ENCODE data around the gene B4GALT6.

The B4GALT6 gene

DNA sequence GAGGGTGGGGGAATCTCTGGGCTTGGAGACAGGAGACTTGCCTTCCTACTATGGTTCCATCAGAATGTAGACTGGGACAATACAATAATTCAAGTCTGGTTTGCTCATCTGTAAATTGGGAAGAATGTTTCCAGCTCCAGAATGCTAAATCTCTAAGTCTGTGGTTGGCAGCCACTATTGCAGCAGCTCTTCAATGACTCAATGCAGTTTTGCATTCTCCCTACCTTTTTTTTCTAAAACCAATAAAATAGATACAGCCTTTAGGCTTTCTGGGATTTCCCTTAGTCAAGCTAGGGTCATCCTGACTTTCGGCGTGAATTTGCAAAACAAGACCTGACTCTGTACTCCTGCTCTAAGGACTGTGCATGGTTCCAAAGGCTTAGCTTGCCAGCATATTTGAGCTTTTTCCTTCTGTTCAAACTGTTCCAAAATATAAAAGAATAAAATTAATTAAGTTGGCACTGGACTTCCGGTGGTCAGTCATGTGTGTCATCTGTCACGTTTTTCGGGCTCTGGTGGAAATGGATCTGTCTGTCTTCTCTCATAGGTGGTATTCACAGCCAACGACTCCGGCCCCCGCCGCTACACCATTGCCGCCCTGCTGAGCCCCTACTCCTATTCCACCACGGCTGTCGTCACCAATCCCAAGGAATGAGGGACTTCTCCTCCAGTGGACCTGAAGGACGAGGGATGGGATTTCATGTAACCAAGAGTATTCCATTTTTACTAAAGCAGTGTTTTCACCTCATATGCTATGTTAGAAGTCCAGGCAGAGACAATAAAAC lies 86.2 kb downstream of the B4GALT6 start:
- Histone ChIP-seq H3K4me3 (ENCODE audit: low read length in 2 of 2) (no peak overlapping the region), H3K9ac (ENCODE audit: low read depth in 1 of 2, low read length in 2 of 2) (no peak overlapping the region), H3K27me3 (ENCODE audit: control insufficient read depth in 2 of 2, insufficient read depth in 2 of 2, low read length in 2 of 2) (no peaks in the 10 kb centered on the region), H3K27ac (ENCODE audit: low read depth in 2 of 2, low read length in 2 of 2) (no peak overlapping the region), H3K9me3 (ENCODE audit: control insufficient read depth in 2 of 2, low read length in 2 of 2) (no peaks in the 10 kb centered on the region), H3K36me3 (ENCODE audit: control insufficient read depth in 2 of 2, insufficient read depth in 2 of 2, low read length in 2 of 2) (no peaks in the 10 kb centered on the region), H3K4me1 (ENCODE audit: control insufficient read depth in 2 of 2, insufficient read depth in 2 of 2, low read length in 2 of 2) (no peaks in the 10 kb centered on the region)

DNA sequence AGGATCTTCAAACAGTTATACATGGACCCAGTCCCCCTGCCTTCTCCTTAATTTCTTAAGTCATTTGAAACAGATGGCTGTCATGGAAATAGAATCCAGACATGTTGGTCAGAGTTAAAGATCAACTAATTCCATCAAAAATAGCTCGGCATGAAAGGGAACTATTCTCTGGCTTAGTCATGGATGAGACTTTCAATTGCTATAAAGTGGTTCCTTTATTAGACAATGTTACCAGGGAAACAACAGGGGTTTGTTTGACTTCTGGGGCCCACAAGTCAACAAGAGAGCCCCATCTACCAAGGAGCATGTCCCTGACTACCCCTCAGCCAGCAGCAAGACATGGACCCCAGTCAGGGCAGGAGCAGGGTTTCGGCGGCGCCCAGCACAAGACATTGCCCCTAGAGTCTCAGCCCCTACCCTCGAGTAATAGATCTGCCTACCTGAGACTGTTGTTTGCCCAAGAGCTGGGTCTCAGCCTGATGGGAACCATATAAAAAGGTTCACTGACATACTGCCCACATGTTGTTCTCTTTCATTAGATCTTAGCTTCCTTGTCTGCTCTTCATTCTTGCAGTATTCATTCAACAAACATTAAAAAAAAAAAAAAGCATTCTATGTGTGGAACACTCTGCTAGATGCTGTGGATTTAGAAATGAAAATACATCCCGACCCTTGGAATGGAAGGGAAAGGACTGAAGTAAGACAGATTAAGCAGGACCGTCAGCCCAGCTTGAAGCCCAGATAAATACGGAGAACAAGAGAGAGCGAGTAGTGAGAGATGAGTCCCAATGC lies 88.1 kb downstream of the B4GALT6 start:
- H3K9ac ChIP-seq (ENCODE audit: low read depth in 1 of 2, low read length in 2 of 2), result no peak overlapping the region
- no peak overlapping the region for H3K27ac ChIP-seq (ENCODE audit: low read depth in 2 of 2, low read length in 2 of 2)
- no peaks in the 10 kb centered on the region for H3K27me3 ChIP-seq (ENCODE audit: control insufficient read depth in 2 of 2, insufficient read depth in 2 of 2, low read length in 2 of 2)
- H3K4me3 ChIP-seq (ENCODE audit: low read length in 2 of 2), result no peak overlapping the region
- peaks cover 0 to 3% of the 10 kb centered on the region in 2 donors for H3K4me1 ChIP-seq (ENCODE audit: control insufficient read depth in 2 of 2, insufficient read depth in 2 of 2, low read length in 2 of 2)
- H3K36me3 ChIP-seq (ENCODE audit: control insufficient read depth in 2 of 2, insufficient read depth in 2 of 2, low read length in 2 of 2), result no peaks in the 10 kb centered on the region
- no peaks in the 10 kb centered on the region for H3K9me3 ChIP-seq (ENCODE audit: control insufficient read depth in 2 of 2, low read length in 2 of 2)

- H3K36me3 ChIP-seq (ENCODE audit: control insufficient read depth in 2 of 2, insufficient read depth in 2 of 2, low read length in 2 of 2), result no peaks in the 10 kb centered on the region
- no peaks in the 10 kb centered on the region for H3K9me3 ChIP-seq (ENCODE audit: control insufficient read depth in 2 of 2, low read length in 2 of 2)
- H3K27ac ChIP-seq (ENCODE audit: low read depth in 2 of 2, low read length in 2 of 2), result no peak overlapping the region
- no peak overlapping the region for H3K9ac ChIP-seq (ENCODE audit: low read depth in 1 of 2, low read length in 2 of 2)
- no peaks in the 10 kb centered on the region for H3K27me3 ChIP-seq (ENCODE audit: control insufficient read depth in 2 of 2, insufficient read depth in 2 of 2, low read length in 2 of 2)
- no peak overlapping the region for H3K4me3 ChIP-seq (ENCODE audit: low read length in 2 of 2)
- H3K4me1 ChIP-seq (ENCODE audit: control insufficient read depth in 2 of 2, insufficient read depth in 2 of 2, low read length in 2 of 2), result peaks cover 0 to 3% of the 10 kb centered on the region in 2 donors
Measured at GRCh38 chr18:31595121-31595771, 89.1 kb downstream of the B4GALT6 start.

GRCh38 chr18:31592506-31593157 lies 91.7 kb downstream of the B4GALT6 start:
- no peak overlapping the region for H3K27ac ChIP-seq (ENCODE audit: low read depth in 2 of 2, low read length in 2 of 2)
- H3K9me3 ChIP-seq (ENCODE audit: control insufficient read depth in 2 of 2, low read length in 2 of 2), result no peaks in the 10 kb centered on the region
- H3K4me3 ChIP-seq (ENCODE audit: low read length in 2 of 2), result no peak overlapping the region
- no peaks in the 10 kb centered on the region for H3K36me3 ChIP-seq (ENCODE audit: control insufficient read depth in 2 of 2, insufficient read depth in 2 of 2, low read length in 2 of 2)
- H3K27me3 ChIP-seq (ENCODE audit: control insufficient read depth in 2 of 2, insufficient read depth in 2 of 2, low read length in 2 of 2), result no peaks in the 10 kb centered on the region
- no peak overlapping the region for H3K9ac ChIP-seq (ENCODE audit: low read depth in 1 of 2, low read length in 2 of 2)
- peaks cover 0 to 3% of the 10 kb centered on the region in 2 donors for H3K4me1 ChIP-seq (ENCODE audit: control insufficient read depth in 2 of 2, insufficient read depth in 2 of 2, low read length in 2 of 2)

GRCh38 chr18:31591628-31592027 lies 92.8 kb downstream of the B4GALT6 start, which contains the start of gene TTR:
TTR (plus strand) TSS chr18:31591877; CDS start chr18:31591903, 26 bp downstream.
- H3K27me3 ChIP-seq (ENCODE audit: control insufficient read depth in 2 of 2, insufficient read depth in 2 of 2, low read length in 2 of 2), result no peaks in the 10 kb centered on the region
- H3K4me3 ChIP-seq (ENCODE audit: low read length in 2 of 2), result no peak within 1 kb of the TSS
- H3K27ac ChIP-seq (ENCODE audit: low read depth in 2 of 2, low read length in 2 of 2), result no peak within 1 kb of the TSS
- H3K4me1 ChIP-seq (ENCODE audit: control insufficient read depth in 2 of 2, insufficient read depth in 2 of 2, low read length in 2 of 2), result peaks cover 0 to 3% of the 10 kb centered on the region in 2 donors
- no peak within 1 kb of the TSS for H3K9ac ChIP-seq (ENCODE audit: low read depth in 1 of 2, low read length in 2 of 2)
- H3K9me3 ChIP-seq (ENCODE audit: control insufficient read depth in 2 of 2, low read length in 2 of 2), result no peaks in the 10 kb centered on the region
- H3K36me3 ChIP-seq (ENCODE audit: control insufficient read depth in 2 of 2, insufficient read depth in 2 of 2, low read length in 2 of 2), result no peaks in the 10 kb centered on the region

GRCh38 chr18:31591113-31591512 lies 93.3 kb downstream of the B4GALT6 start:
- H3K9me3 ChIP-seq (ENCODE audit: control insufficient read depth in 2 of 2, low read length in 2 of 2), result no peaks in the 10 kb centered on the region
- no peak overlapping the region for H3K4me3 ChIP-seq (ENCODE audit: low read length in 2 of 2)
- H3K27ac ChIP-seq (ENCODE audit: low read depth in 2 of 2, low read length in 2 of 2), result no peak overlapping the region
- no peak overlapping the region for H3K9ac ChIP-seq (ENCODE audit: low read depth in 1 of 2, low read length in 2 of 2)
- H3K27me3 ChIP-seq (ENCODE audit: control insufficient read depth in 2 of 2, insufficient read depth in 2 of 2, low read length in 2 of 2), result no peaks in the 10 kb centered on the region
- H3K4me1 ChIP-seq (ENCODE audit: control insufficient read depth in 2 of 2, insufficient read depth in 2 of 2, low read length in 2 of 2), result peaks cover 0 to 3% of the 10 kb centered on the region in 2 donors
- H3K36me3 ChIP-seq (ENCODE audit: control insufficient read depth in 2 of 2, insufficient read depth in 2 of 2, low read length in 2 of 2), result no peaks in the 10 kb centered on the region

- Histone ChIP-seq H3K9me3 (ENCODE audit: control insufficient read depth in 2 of 2, low read length in 2 of 2) (no peaks in the 10 kb centered on the region), H3K4me3 (ENCODE audit: low read length in 2 of 2) (no peak overlapping the region), H3K4me1 (ENCODE audit: control insufficient read depth in 2 of 2, insufficient read depth in 2 of 2, low read length in 2 of 2) (peaks cover 0 to 3% of the 10 kb centered on the region in 2 donors), H3K36me3 (ENCODE audit: control insufficient read depth in 2 of 2, insufficient read depth in 2 of 2, low read length in 2 of 2) (no peaks in the 10 kb centered on the region), H3K27me3 (ENCODE audit: control insufficient read depth in 2 of 2, insufficient read depth in 2 of 2, low read length in 2 of 2) (no peaks in the 10 kb centered on the region), H3K9ac (ENCODE audit: low read depth in 1 of 2, low read length in 2 of 2) (no peak overlapping the region), H3K27ac (ENCODE audit: low read depth in 2 of 2, low read length in 2 of 2) (no peak overlapping the region)
Measured at GRCh38 chr18:31590570-31590969, 93.8 kb downstream of the B4GALT6 start.

GRCh38 chr18:31587529-31587928 lies 96.9 kb downstream of the B4GALT6 start:
- H3K4me1 ChIP-seq (ENCODE audit: control insufficient read depth in 2 of 2, insufficient read depth in 2 of 2, low read length in 2 of 2), result peaks cover 0 to 3% of the 10 kb centered on the region in 2 donors
- H3K9ac ChIP-seq (ENCODE audit: low read depth in 1 of 2, low read length in 2 of 2), result no peak overlapping the region
- no peaks in the 10 kb centered on the region for H3K27me3 ChIP-seq (ENCODE audit: control insufficient read depth in 2 of 2, insufficient read depth in 2 of 2, low read length in 2 of 2)
- H3K36me3 ChIP-seq (ENCODE audit: control insufficient read depth in 2 of 2, insufficient read depth in 2 of 2, low read length in 2 of 2), result no peaks in the 10 kb centered on the region
- H3K9me3 ChIP-seq (ENCODE audit: control insufficient read depth in 2 of 2, low read length in 2 of 2), result no peaks in the 10 kb centered on the region
- no peak overlapping the region for H3K4me3 ChIP-seq (ENCODE audit: low read length in 2 of 2)
- H3K27ac ChIP-seq (ENCODE audit: low read depth in 2 of 2, low read length in 2 of 2), result no peak overlapping the region

- H3K36me3 ChIP-seq (ENCODE audit: control insufficient read depth in 2 of 2, insufficient read depth in 2 of 2, low read length in 2 of 2), result no peaks in the 10 kb centered on the region
- H3K9ac ChIP-seq (ENCODE audit: low read depth in 1 of 2, low read length in 2 of 2), result no peak overlapping the region
- no peaks in the 10 kb centered on the region for H3K9me3 ChIP-seq (ENCODE audit: control insufficient read depth in 2 of 2, low read length in 2 of 2)
- no peaks in the 10 kb centered on the region for H3K27me3 ChIP-seq (ENCODE audit: control insufficient read depth in 2 of 2, insufficient read depth in 2 of 2, low read length in 2 of 2)
- H3K4me1 ChIP-seq (ENCODE audit: control insufficient read depth in 2 of 2, insufficient read depth in 2 of 2, low read length in 2 of 2), result peaks cover 0 to under 1% of the 10 kb centered on the region in 2 donors
- H3K4me3 ChIP-seq (ENCODE audit: low read length in 2 of 2), result no peak overlapping the region
- no peak overlapping the region for H3K27ac ChIP-seq (ENCODE audit: low read depth in 2 of 2, low read length in 2 of 2)
Measured at GRCh38 chr18:31586616-31587015, 97.8 kb downstream of the B4GALT6 start.
